Stimulated activated naive CD8-positive, alpha-beta T cell treated with anti-CD3 and anti-CD28 coated beads, Interleukin-15, Interleukin-2, amounts not matched to agents 100 ng/mL and 50 ng/mL, for 24 hours (primary cell): ENCODE results near the gene ULK3.

Source experiments
- H3K27ac Mint-ChIP-seq: one replicate; pipeline ENCODE4 v1.8.0; 2021; ENCODE audit warnings: mild to moderate bottlenecking, mixed read lengths
- H3K27me3 Mint-ChIP-seq: one replicate; pipeline ENCODE4 v1.8.0; 2021; ENCODE audit warnings: mixed read lengths
- H3K36me3 Mint-ChIP-seq: one replicate; pipeline ENCODE4 v1.8.0; 2021; ENCODE audit warnings: low read depth, mixed read lengths
- H3K4me1 Mint-ChIP-seq: one replicate; pipeline ENCODE4 v1.8.0; 2021; ENCODE audit warnings: low read depth, mixed read lengths
- H3K4me3 Mint-ChIP-seq: one replicate; pipeline ENCODE4 v1.8.0; 2021; ENCODE audit warnings: mild to moderate bottlenecking, mixed read lengths
- H3K9me3 Mint-ChIP-seq: one replicate; pipeline ENCODE4 v1.8.0; 2021; ENCODE audit warnings: mixed read lengths

The ULK3 gene

GRCh38 chr15:74857082-74857655 lies 14.2 kb upstream of the ULK3 start:
- Mint-ChIP-seq H3K27ac (peak overlapping the region; percentile 71), H3K4me3 (no peak overlapping the region), H3K36me3 (peaks cover 13% of the 10 kb centered on the region), H3K4me1 (peaks cover 41% of the 10 kb centered on the region), H3K27me3 (no peaks in the 10 kb centered on the region), H3K9me3 (no peaks in the 10 kb centered on the region)

GRCh38 chr15:74856537-74856936 lies 13.6 kb upstream of the ULK3 start:
- Mint-ChIP-seq H3K9me3 (no peaks in the 10 kb centered on the region), H3K36me3 (peaks cover 13% of the 10 kb centered on the region), H3K4me1 (peaks cover 41% of the 10 kb centered on the region), H3K4me3 (no peak overlapping the region), H3K27me3 (no peaks in the 10 kb centered on the region), H3K27ac (peak overlapping the region; percentile 65)

- Mint-ChIP-seq H3K4me3 (no peak overlapping the region), H3K27ac (peak overlapping the region; percentile 72), H3K9me3 (no peaks in the 10 kb centered on the region), H3K27me3 (no peaks in the 10 kb centered on the region), H3K4me1 (peaks cover 38% of the 10 kb centered on the region), H3K36me3 (peaks cover 13% of the 10 kb centered on the region)
These were observed 12.9 kb upstream of the ULK3 start for GRCh38 chr15:74855857-74856256.

- no peak overlapping the region for H3K27ac Mint-ChIP-seq
- no peak overlapping the region for H3K4me3 Mint-ChIP-seq
- no peaks in the 10 kb centered on the region for H3K9me3 Mint-ChIP-seq
- peaks cover 34% of the 10 kb centered on the region for H3K4me1 Mint-ChIP-seq
- H3K36me3 Mint-ChIP-seq: peaks cover 17% of the 10 kb centered on the region
- no peaks in the 10 kb centered on the region for H3K27me3 Mint-ChIP-seq
These were observed 11.6 kb upstream of the ULK3 start for GRCh38 chr15:74854453-74855022.

GRCh38 chr15:74851960-74852359 lies 9.0 kb upstream of the ULK3 start:
- H3K36me3 Mint-ChIP-seq: peaks cover 27% of the 10 kb centered on the region
- H3K9me3 Mint-ChIP-seq: no peaks in the 10 kb centered on the region
- no peaks in the 10 kb centered on the region for H3K27me3 Mint-ChIP-seq
- H3K4me3 Mint-ChIP-seq: no peak overlapping the region
- peaks cover 8% of the 10 kb centered on the region for H3K4me1 Mint-ChIP-seq
- no peak overlapping the region for H3K27ac Mint-ChIP-seq

- Mint-ChIP-seq H3K36me3 (peaks cover 34% of the 10 kb centered on the region), H3K4me1 (peaks cover 9% of the 10 kb centered on the region), H3K4me3 (no peak overlapping the region), H3K27me3 (no peaks in the 10 kb centered on the region), H3K9me3 (no peaks in the 10 kb centered on the region), H3K27ac (no peak overlapping the region)
These were observed 7.4 kb upstream of the ULK3 start for GRCh38 chr15:74850393-74850792.

- no peaks in the 10 kb centered on the region for H3K27me3 Mint-ChIP-seq
- peaks cover 33% of the 10 kb centered on the region for H3K4me1 Mint-ChIP-seq
- H3K27ac Mint-ChIP-seq: no peak overlapping the region
- H3K9me3 Mint-ChIP-seq: no peaks in the 10 kb centered on the region
- no peak overlapping the region for H3K4me3 Mint-ChIP-seq
- peaks cover 34% of the 10 kb centered on the region for H3K36me3 Mint-ChIP-seq
These were observed 4.5 kb upstream of the ULK3 start for GRCh38 chr15:74847432-74847831.

- Mint-ChIP-seq H3K4me1 (peaks cover 51% of the 10 kb centered on the region), H3K36me3 (peaks cover 45% of the 10 kb centered on the region), H3K9me3 (no peaks in the 10 kb centered on the region), H3K27me3 (no peaks in the 10 kb centered on the region), H3K4me3 (peak overlapping the region; percentile 37), H3K27ac (peak overlapping the region; percentile 95)
These were observed 2.6 kb upstream of the ULK3 start for GRCh38 chr15:74845581-74845980.

- Mint-ChIP-seq H3K9me3 (no peaks in the 10 kb centered on the region), H3K27ac (peak overlapping the region; percentile 95), H3K4me1 (peaks cover 52% of the 10 kb centered on the region), H3K27me3 (no peaks in the 10 kb centered on the region), H3K4me3 (peak overlapping the region; percentile 37), H3K36me3 (peaks cover 45% of the 10 kb centered on the region)
These were observed 2.2 kb upstream of the ULK3 start for GRCh38 chr15:74845208-74845568.

- no peaks in the 10 kb centered on the region for H3K27me3 Mint-ChIP-seq
- H3K27ac Mint-ChIP-seq: peak overlapping the region; percentile 95
- no peaks in the 10 kb centered on the region for H3K9me3 Mint-ChIP-seq
- H3K4me3 Mint-ChIP-seq: peak overlapping the region; percentile 37
- H3K4me1 Mint-ChIP-seq: peaks cover 52% of the 10 kb centered on the region
- H3K36me3 Mint-ChIP-seq: peaks cover 41% of the 10 kb centered on the region
These were observed 1.6 kb upstream of the ULK3 start for GRCh38 chr15:74844319-74845207.

GRCh38 chr15:74843891-74844299 lies 939 bp upstream of the ULK3 start:
- peaks cover 38% of the 10 kb centered on the region for H3K36me3 Mint-ChIP-seq
- no peaks in the 10 kb centered on the region for H3K9me3 Mint-ChIP-seq
- peak overlapping the region; percentile 95 for H3K27ac Mint-ChIP-seq
- H3K27me3 Mint-ChIP-seq: no peaks in the 10 kb centered on the region
- peak overlapping the region; percentile 87 for H3K4me3 Mint-ChIP-seq
- H3K4me1 Mint-ChIP-seq: peaks cover 52% of the 10 kb centered on the region

GRCh38 chr15:74843445-74843828 lies 481 bp upstream of the ULK3 start:
- peaks cover 34% of the 10 kb centered on the region for H3K36me3 Mint-ChIP-seq
- H3K27me3 Mint-ChIP-seq: no peaks in the 10 kb centered on the region
- peak overlapping the region; percentile 87 for H3K4me3 Mint-ChIP-seq
- H3K9me3 Mint-ChIP-seq: no peaks in the 10 kb centered on the region
- peaks cover 52% of the 10 kb centered on the region for H3K4me1 Mint-ChIP-seq
- H3K27ac Mint-ChIP-seq: peak overlapping the region; percentile 95

- Mint-ChIP-seq H3K4me3 (peak overlapping the region; percentile 92), H3K36me3 (peaks cover 27% of the 10 kb centered on the region), H3K4me1 (peaks cover 52% of the 10 kb centered on the region), H3K27me3 (no peaks in the 10 kb centered on the region), H3K9me3 (no peaks in the 10 kb centered on the region), H3K27ac (peak overlapping the region; percentile 71)
These were observed 1.0 kb downstream of the ULK3 start for GRCh38 chr15:74841891-74842373.

GRCh38 chr15:74840851-74841775 lies 1.8 kb downstream of the ULK3 start:
- H3K4me3 Mint-ChIP-seq: peak overlapping the region; percentile 92
- no peaks in the 10 kb centered on the region for H3K27me3 Mint-ChIP-seq
- H3K36me3 Mint-ChIP-seq: peaks cover 23% of the 10 kb centered on the region
- no peaks in the 10 kb centered on the region for H3K9me3 Mint-ChIP-seq
- H3K27ac Mint-ChIP-seq: peak overlapping the region; percentile 71
- peaks cover 50% of the 10 kb centered on the region for H3K4me1 Mint-ChIP-seq
